T-helper 1 cell treated with Interleukin-12 subunit alpha and Interleukin-12 subunit beta and Interleukin-4 antibody, amounts not matched to agents 30 ng/mL and 1 ng/mL, for 36 hours (primary cell): ENCODE measurements around the gene C10orf67. TPM values are rescaled to one million over a fixed set of nuclear protein-coding genes. Genes with fewer than 3 reads are reported as not detected.
"Not testable (repeated sequence)": the region's sequence is repeated elsewhere in the genome, so short reads cannot be mapped to it uniquely, and the experiment has no call there.

Experiments used
- intact Hi-C: fragments of 100-400 bp; cut with micrococcal nuclease; formaldehyde crosslinking; loops from one replicate; pipeline ENCODE4 v1.15.1; 2024
- total RNA-seq: library from RNA; stranded (reverse); gene quantifications from 2 replicates; pipeline ENCODE4 v1.2.3, GENCODE V29; 2022

The C10orf67 gene
- 0.20 TPM in 2 replicates for total RNA-seq

GRCh38 chr10:23344241-23344841, at the start of gene C10orf67:
TSS of gene C10orf67 (minus strand) at chr10:23344797. CDS start at chr10:23344774, 23 bp downstream.
- intact Hi-C loops = loop anchor here (1.0 kb wide), 2 partner anchors 19 to 94 kb away; no protein-coding TSS in a partner anchor

- intact Hi-C loops = no loop called here
Measured at GRCh38 chr10:23391821-23392220, 47.2 kb upstream of the C10orf67 start.

GRCh38 chr10:23390809-23391208, 46.2 kb upstream of the C10orf67 start:
- intact Hi-C loops = no loop called here

- intact Hi-C loops = not testable (repeated sequence)
Measured at GRCh38 chr10:23390408-23390807, 45.8 kb upstream of the C10orf67 start.

- intact Hi-C loops = not testable (repeated sequence)
Measured at GRCh38 chr10:23387516-23387915, 42.9 kb upstream of the C10orf67 start.

- intact Hi-C loops = no loop called here
Measured at GRCh38 chr10:23386052-23386451, 41.5 kb upstream of the C10orf67 start.

- intact Hi-C loops = no loop called here
Measured at GRCh38 chr10:23384364-23384763, 39.8 kb upstream of the C10orf67 start.

- intact Hi-C loops = no loop called here
Measured at GRCh38 chr10:23383637-23384036, 39.0 kb upstream of the C10orf67 start.

- intact Hi-C loops = no loop called here
Measured at GRCh38 chr10:23381298-23382040, 36.9 kb upstream of the C10orf67 start.

- intact Hi-C loops = no loop called here
Measured at GRCh38 chr10:23379686-23380085, 35.1 kb upstream of the C10orf67 start.

- intact Hi-C loops = loop anchor here (2.0 kb wide), 1 partner anchor 13 kb away; no protein-coding TSS in a partner anchor
Measured at GRCh38 chr10:23376229-23376655, 31.6 kb upstream of the C10orf67 start.

- intact Hi-C loops = no loop called here
Measured at GRCh38 chr10:23375366-23375765, 30.8 kb upstream of the C10orf67 start.

GRCh38 chr10:23373156-23373555, 28.6 kb upstream of the C10orf67 start:
- intact Hi-C loops = no loop called here

- intact Hi-C loops = loop anchor here (2.0 kb wide), 1 partner anchor 42 kb away; no protein-coding TSS in a partner anchor
Measured at GRCh38 chr10:23371073-23371472, 26.5 kb upstream of the C10orf67 start.

- intact Hi-C loops = loop anchor here (2.0 kb wide), 1 partner anchor 43 kb away; no protein-coding TSS in a partner anchor
Measured at GRCh38 chr10:23370106-23370505, 25.5 kb upstream of the C10orf67 start.

GRCh38 chr10:23368816-23369640, 24.4 kb upstream of the C10orf67 start:
- intact Hi-C loops = loop anchor here (1.0 to 10.0 kb wide), 6 partner anchors 37 to 1364 kb away; partner anchors contain the start of gene DNAJC1

- intact Hi-C loops = loop anchor here (10.0 kb wide), 5 partner anchors 713 to 1363 kb away; partner anchors contain the start of gene DNAJC1
Measured at GRCh38 chr10:23367896-23368595, 23.4 kb upstream of the C10orf67 start.

GRCh38 chr10:23365417-23366030, 20.9 kb upstream of the C10orf67 start:
- intact Hi-C loops = loop anchor here (10.0 kb wide), 5 partner anchors 711 to 1361 kb away; partner anchors contain the start of gene DNAJC1

GRCh38 chr10:23364378-23364777, 19.8 kb upstream of the C10orf67 start:
- intact Hi-C loops = loop anchor here (5.0 to 10.0 kb wide), 10 partner anchors 37 to 1832 kb away; partner anchors contain the start of genes DNAJC1, ENKUR, MLLT10 and THNSL1

GRCh38 chr10:23363793-23364135, 19.2 kb upstream of the C10orf67 start:
- intact Hi-C loops = loop anchor here (1.0 to 10.0 kb wide), 16 partner anchors 9 to 1831 kb away; partner anchors contain the start of genes C10orf67, DNAJC1, ENKUR and MLLT10
